ENCODE measurements around the gene ENAH.
"Not testable (repeated sequence)": the region's sequence is repeated elsewhere in the genome, so short reads cannot be mapped to it uniquely, and the experiment has no call there.

ENAH gene

DNA sequence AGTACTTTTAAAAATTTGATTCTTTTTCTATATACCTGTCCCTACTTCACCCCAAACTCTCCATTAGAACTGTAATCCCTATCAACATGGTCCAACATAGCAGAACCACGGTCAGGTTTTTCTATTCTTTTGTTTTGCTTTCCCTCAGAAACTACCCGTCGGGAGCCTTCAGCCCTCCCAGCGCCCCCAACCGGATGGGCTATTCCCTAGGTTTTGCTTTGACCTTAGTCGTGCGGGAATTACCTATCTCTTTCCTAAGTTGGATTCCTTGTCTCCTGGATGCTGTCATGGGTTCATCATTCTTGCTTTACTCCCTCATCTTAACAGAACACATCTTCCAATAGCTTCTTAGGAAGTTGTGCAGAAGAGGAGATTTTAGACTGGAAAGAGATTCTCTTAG is 127.5 kb downstream of the ENAH start:
- WGBS, 2 experiments (ENCODE audit: insufficient coverage in 2 of 2): 86 to 88% methylated on average over 4 to 7 of the region's 7 CpGs
- no peak overlapping the region for H3K27ac ChIP-seq (ENCODE audit: low read depth, low read length, severe bottlenecking)
- no peaks in the 10 kb centered on the region for H3K9me3 ChIP-seq (ENCODE audit: control insufficient read depth, low read length)
- no peak overlapping the region for H3K4me3 ChIP-seq (ENCODE audit: extremely low read depth, insufficient read depth, low read length, poor library complexity, severe bottlenecking)
- peaks cover 48% of the 10 kb centered on the region for H3K36me3 ChIP-seq (ENCODE audit: control insufficient read depth, insufficient read depth, low read length)
- no peaks in the 10 kb centered on the region for H3K4me1 ChIP-seq (ENCODE audit: control insufficient read depth, insufficient read depth, low read length, poor library complexity, severe bottlenecking)

DNA sequence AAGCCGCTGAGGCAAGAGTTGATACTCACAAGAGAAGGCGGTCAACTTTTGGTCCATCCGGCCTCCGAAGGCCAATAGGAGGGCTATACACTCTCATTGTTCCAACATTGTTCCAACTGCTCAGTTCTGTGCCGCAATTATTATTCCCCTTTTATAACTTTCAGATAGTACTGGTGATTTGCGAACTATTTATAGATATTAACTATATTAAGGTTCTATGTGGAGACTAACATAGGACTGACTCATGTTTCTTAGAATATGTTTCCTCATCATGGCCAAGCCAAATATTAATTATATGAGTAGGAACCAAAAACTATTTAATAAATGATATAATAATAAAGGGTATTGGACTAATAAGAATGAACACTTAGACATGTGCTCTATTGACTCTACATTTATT is 128.4 kb downstream of the ENAH start:
- Histone ChIP-seq H3K27ac (ENCODE audit: low read depth, low read length, severe bottlenecking) (no peak overlapping the region), H3K9me3 (ENCODE audit: control insufficient read depth, low read length) (no peaks in the 10 kb centered on the region), H3K36me3 (ENCODE audit: control insufficient read depth, insufficient read depth, low read length) (peaks cover 43% of the 10 kb centered on the region), H3K4me1 (ENCODE audit: control insufficient read depth, insufficient read depth, low read length, poor library complexity, severe bottlenecking) (no peaks in the 10 kb centered on the region), H3K4me3 (ENCODE audit: extremely low read depth, insufficient read depth, low read length, poor library complexity, severe bottlenecking) (no peak overlapping the region)
- WGBS, 2 experiments (ENCODE audit: insufficient coverage in 2 of 2): 97% methylated on average over 4 of the region's 6 CpGs; no CpG with 5 or more reads in 1 of the 2 experiments

DNA sequence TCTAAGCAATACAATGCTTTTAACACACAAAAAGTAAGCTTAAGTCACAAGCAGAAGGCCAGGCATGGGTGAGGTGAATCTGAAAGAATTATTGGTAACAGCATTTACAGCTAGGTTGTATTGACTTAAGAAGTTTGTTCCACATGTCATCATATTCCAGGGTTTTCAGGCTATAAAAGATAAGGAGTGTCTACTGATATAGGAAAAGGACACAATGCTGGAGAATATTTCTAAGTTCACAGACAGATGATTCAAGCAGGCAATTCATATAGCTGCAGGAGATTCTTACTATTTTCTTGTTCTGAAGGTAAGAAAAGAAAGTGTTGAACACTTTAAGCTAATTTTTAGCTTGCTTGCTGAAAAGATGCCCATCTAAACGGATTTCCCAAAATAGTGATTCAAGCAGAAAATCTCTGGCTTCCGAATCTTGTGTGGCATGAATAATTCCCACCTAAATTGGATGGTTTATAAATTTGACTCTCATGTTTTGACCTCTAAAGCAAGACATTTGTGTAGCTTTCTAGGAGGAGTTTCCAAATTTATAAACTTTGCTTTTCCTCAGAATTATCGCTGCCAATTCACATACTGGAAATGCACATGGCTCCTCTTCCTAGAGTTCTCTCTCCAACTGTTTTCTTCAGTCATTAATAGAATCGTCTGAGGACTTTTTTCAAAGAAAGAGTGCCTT is 129.5 kb downstream of the ENAH start:
- Histone ChIP-seq H3K27ac (ENCODE audit: low read depth, low read length, severe bottlenecking) (no peak overlapping the region), H3K36me3 (ENCODE audit: control insufficient read depth, insufficient read depth, low read length) (peaks cover 38% of the 10 kb centered on the region), H3K4me3 (ENCODE audit: extremely low read depth, insufficient read depth, low read length, poor library complexity, severe bottlenecking) (no peak overlapping the region), H3K9me3 (ENCODE audit: control insufficient read depth, low read length) (no peaks in the 10 kb centered on the region), H3K4me1 (ENCODE audit: control insufficient read depth, insufficient read depth, low read length, poor library complexity, severe bottlenecking) (no peaks in the 10 kb centered on the region)
- 93 to 94% methylated on average over 3 of the region's 4 CpGs for WGBS, 2 experiments (ENCODE audit: insufficient coverage in 2 of 2)

DNA sequence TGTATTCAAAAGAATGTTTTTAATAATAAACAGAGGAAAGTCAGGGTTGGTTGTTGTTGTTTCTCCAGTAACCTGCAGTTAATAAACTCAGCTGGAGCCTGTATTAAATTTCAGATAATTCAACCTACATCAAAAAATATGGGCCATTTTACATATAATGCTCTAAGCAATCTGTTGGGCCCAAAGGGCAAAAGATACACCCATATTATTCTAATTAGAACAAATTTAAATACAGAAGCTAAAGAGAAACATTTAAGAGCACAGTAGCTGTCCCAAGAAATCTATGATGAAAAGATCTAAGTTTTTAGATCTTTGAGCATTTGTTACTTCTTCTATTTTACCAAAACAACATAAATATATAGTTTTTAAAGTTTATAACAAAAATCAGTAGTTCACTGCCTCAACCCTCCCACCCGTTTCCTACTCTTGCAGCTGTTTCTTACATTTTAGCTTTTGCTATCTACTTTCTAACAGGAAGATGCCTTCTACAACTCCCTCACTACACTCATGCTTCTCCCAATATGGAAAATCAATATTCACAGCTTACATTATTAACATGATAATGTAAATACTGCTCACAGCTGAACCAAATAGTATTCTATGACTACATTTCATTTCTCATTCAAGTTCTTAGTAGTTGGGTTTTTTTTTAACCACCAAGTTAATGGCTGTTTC is 130.2 kb downstream of the ENAH start:
- Histone ChIP-seq H3K4me1 (ENCODE audit: control insufficient read depth, insufficient read depth, low read length, poor library complexity, severe bottlenecking) (no peaks in the 10 kb centered on the region), H3K27ac (ENCODE audit: low read depth, low read length, severe bottlenecking) (no peak overlapping the region), H3K9me3 (ENCODE audit: control insufficient read depth, low read length) (no peaks in the 10 kb centered on the region), H3K4me3 (ENCODE audit: extremely low read depth, insufficient read depth, low read length, poor library complexity, severe bottlenecking) (no peak overlapping the region), H3K36me3 (ENCODE audit: control insufficient read depth, insufficient read depth, low read length) (peaks cover 34% of the 10 kb centered on the region)
- 80% methylated on average over 1 of the region's 1 CpG; no CpG with 5 or more reads in 1 of the 2 experiments for WGBS, 2 experiments (ENCODE audit: insufficient coverage in 2 of 2)

DNA sequence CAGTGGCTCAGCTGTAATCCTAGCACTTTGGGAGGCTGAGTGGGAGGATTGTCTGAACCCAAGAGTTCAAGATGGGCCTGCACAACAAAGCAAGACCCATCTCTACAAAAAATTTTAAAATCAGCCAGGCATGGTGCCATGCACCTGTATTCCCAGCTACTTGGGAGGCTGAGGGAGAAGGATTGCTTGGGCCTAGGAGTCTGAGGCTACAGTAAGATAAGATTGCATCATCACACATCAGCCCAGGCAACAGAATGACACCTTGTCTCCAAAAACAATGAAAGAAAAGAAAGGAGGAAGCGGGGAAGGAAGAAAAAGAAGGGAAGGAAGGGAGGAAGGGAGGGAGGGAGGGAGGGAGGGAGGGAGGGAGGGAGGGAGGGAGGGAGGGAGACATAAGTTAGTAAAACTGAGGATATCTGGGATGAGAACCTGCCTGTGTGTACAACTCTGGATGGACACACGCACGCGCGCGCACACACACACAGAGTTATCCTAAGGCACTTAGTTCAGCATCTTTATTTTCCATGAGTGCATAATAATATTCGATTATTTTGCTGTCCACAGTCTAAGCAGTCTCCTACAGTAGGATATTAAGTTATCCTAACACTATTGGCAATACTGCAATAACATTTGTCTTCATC is 132.2 kb downstream of the ENAH start:
- 96 to 100% methylated on average over 1 to 5 of the region's 7 CpGs for WGBS, 2 experiments (ENCODE audit: insufficient coverage in 2 of 2)
- Histone ChIP-seq H3K9me3 (ENCODE audit: control insufficient read depth, low read length) (no peaks in the 10 kb centered on the region), H3K36me3 (ENCODE audit: control insufficient read depth, insufficient read depth, low read length) (peaks cover 36% of the 10 kb centered on the region), H3K4me3 (ENCODE audit: extremely low read depth, insufficient read depth, low read length, poor library complexity, severe bottlenecking) (no peak overlapping the region), H3K4me1 (ENCODE audit: control insufficient read depth, insufficient read depth, low read length, poor library complexity, severe bottlenecking) (no peaks in the 10 kb centered on the region), H3K27ac (ENCODE audit: low read depth, low read length, severe bottlenecking) (no peak overlapping the region)

DNA sequence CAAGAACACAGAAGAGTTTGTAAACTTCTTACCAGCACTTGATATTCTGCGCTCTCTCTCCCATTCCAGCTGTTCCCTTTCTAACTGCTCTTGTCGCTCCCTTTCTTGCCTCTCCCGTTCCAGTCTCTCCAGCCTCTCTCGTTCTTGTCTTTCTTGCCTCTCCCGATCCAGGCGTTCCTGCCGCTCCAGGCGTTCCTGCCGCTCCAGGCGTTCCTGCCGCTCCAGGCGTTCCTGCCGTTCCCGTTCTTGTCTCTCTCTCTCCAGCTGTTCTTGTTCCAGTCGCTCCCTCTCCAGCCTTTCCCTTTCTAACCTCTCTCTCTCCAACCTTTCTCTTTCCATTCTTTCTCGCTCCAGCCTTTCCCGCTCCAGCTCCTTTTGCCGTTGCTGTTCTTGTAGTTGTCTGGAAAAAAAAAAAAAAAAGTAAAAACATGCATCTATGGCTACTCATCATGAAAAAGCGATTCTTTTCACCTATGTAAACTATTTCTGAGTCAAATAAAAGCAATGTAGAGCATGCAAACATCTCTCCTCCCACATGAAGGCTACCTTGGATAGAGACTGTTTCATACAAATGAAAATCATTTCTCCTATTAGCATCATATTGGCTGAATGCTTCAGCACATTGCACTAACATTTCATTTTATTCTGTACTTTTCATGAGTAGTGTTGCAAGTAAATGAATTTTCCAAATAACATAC is 133.6 kb downstream of the ENAH start:
- Histone ChIP-seq H3K36me3 (ENCODE audit: control insufficient read depth, insufficient read depth, low read length) (peaks cover 32% of the 10 kb centered on the region), H3K4me3 (ENCODE audit: extremely low read depth, insufficient read depth, low read length, poor library complexity, severe bottlenecking) (no peak overlapping the region)
- WGBS, 2 experiments (ENCODE audit: insufficient coverage in 2 of 2): 69 to 76% methylated on average over 12 to 14 of the region's 19 CpGs

DNA sequence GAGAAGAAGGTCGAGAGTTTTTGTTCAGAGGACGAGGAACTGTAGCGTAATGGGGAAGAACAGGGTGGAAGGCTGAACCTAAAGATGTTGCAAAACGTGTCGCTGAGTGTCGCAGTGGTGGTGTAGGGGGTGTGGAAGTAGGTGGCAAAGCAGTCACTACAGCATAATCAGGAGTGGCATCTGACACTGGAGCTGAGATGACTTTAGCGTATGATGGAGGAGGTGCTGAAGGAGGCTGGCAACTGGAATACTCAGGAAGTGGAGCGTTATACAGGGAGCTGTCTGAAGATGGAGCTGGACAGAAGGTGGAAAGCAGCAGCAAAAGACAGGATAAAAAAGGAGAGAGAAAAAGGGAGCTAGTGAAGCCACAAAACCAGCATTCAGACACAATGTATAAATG is 135.2 kb downstream of the ENAH start:
- Histone ChIP-seq H3K4me1 (ENCODE audit: control insufficient read depth, insufficient read depth, low read length, poor library complexity, severe bottlenecking) (peaks cover 3% of the 10 kb centered on the region), H3K9me3 (ENCODE audit: control insufficient read depth, low read length) (no peaks in the 10 kb centered on the region), H3K36me3 (ENCODE audit: control insufficient read depth, insufficient read depth, low read length) (peaks cover 40% of the 10 kb centered on the region), H3K4me3 (ENCODE audit: extremely low read depth, insufficient read depth, low read length, poor library complexity, severe bottlenecking) (no peak overlapping the region), H3K27ac (ENCODE audit: low read depth, low read length, severe bottlenecking) (no peak overlapping the region)
- 93% methylated on average over 8 of the region's 8 CpGs for WGBS, 2 experiments (ENCODE audit: insufficient coverage in 2 of 2)

More for the DNA sequence above, 133.6 kb downstream of the ENAH start:
- Histone ChIP-seq H3K9me3 (ENCODE audit: control insufficient read depth, low read length) (no peaks in the 10 kb centered on the region), H3K4me1 (ENCODE audit: control insufficient read depth, insufficient read depth, low read length, poor library complexity, severe bottlenecking) (peaks cover 3% of the 10 kb centered on the region), H3K27ac (ENCODE audit: low read depth, low read length, severe bottlenecking) (peak overlapping the region; percentile 3)

DNA sequence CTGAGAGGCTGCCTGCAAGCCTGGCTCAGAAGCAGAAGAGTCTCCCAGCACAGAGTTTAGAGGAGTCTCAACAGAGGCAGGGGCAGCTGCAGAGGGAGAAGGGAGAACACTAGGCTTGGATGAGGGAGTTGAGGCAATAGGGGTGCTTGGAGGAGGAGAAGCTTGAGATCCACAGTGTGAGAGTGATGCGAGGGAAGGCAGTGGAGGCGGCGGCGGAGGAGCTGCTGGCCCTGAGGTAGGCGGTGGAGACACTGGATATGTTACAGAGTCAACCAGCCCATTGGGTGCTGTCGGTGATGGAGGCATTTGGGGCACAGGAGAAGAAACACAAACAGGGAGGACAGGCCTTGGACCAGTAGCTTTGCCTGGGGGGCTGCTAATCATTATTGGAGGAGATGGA is 135.7 kb downstream of the ENAH start:
- Histone ChIP-seq H3K4me1 (ENCODE audit: control insufficient read depth, insufficient read depth, low read length, poor library complexity, severe bottlenecking) (peaks cover 3% of the 10 kb centered on the region), H3K9me3 (ENCODE audit: control insufficient read depth, low read length) (no peaks in the 10 kb centered on the region), H3K4me3 (ENCODE audit: extremely low read depth, insufficient read depth, low read length, poor library complexity, severe bottlenecking) (no peak overlapping the region), H3K36me3 (ENCODE audit: control insufficient read depth, insufficient read depth, low read length) (peaks cover 45% of the 10 kb centered on the region), H3K27ac (ENCODE audit: low read depth, low read length, severe bottlenecking) (no peak overlapping the region)
- WGBS, 2 experiments (ENCODE audit: insufficient coverage in 2 of 2): 93 to 100% methylated on average over 3 to 5 of the region's 6 CpGs

DNA sequence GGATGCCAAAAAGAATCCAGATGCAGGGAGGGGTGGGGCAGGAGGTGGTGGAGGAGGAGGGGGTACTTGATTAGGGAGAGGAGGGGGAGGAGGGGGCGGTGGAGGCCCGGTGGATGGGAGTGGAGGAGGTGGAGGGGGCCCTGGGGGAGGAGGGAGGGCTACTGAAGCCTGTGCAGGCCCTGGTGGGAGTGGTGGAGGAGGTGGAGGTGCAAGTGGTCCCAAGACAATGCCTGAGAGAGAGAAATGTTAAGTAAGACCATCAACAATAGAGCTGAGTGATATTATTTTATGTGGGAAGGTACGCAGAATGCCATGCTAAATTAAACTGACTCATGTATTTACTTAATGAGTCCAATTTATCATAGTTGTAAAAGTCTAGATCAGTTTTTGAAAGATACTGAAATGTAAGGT is 138.2 kb downstream of the ENAH start:
- H3K27ac ChIP-seq (ENCODE audit: low read depth, low read length, severe bottlenecking): no peak overlapping the region
- H3K4me3 ChIP-seq (ENCODE audit: extremely low read depth, insufficient read depth, low read length, poor library complexity, severe bottlenecking): no peak overlapping the region
- H3K9me3 ChIP-seq (ENCODE audit: control insufficient read depth, low read length): no peaks in the 10 kb centered on the region
- WGBS, 2 experiments (ENCODE audit: insufficient coverage in 2 of 2): 0 to 17% methylated on average over 1 of the region's 3 CpGs
- peaks cover 14% of the 10 kb centered on the region for H3K4me1 ChIP-seq (ENCODE audit: control insufficient read depth, insufficient read depth, low read length, poor library complexity, severe bottlenecking)
- H3K36me3 ChIP-seq (ENCODE audit: control insufficient read depth, insufficient read depth, low read length): peaks cover 58% of the 10 kb centered on the region

DNA sequence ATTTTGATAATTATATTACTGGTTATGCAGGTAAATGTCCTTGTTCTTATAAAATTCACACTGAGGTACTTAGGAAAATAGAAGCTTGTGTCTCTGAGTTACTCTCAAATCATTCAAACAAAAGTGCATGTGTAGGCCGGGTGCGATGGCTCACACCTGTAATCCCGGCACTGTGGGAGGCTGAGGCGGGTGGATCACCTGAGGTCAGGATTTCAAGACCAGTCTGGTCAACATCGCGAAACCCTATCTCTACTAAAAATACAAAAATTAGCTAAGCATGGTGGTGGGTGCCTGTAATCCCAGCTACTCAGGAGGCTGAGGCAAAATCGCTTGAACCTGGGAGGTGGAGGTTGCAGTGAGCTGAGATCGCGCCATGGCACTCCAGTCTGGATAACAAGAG is 139.3 kb downstream of the ENAH start:
- not testable (repeated sequence) for H3K9me3 ChIP-seq (ENCODE audit: control insufficient read depth, low read length); H3K4me3 ChIP-seq (ENCODE audit: extremely low read depth, insufficient read depth, low read length, poor library complexity, severe bottlenecking); H3K27ac ChIP-seq (ENCODE audit: low read depth, low read length, severe bottlenecking)
- H3K36me3 ChIP-seq (ENCODE audit: control insufficient read depth, insufficient read depth, low read length): peaks cover 55% of the 10 kb centered on the region
- H3K4me1 ChIP-seq (ENCODE audit: control insufficient read depth, insufficient read depth, low read length, poor library complexity, severe bottlenecking): peaks cover 25% of the 10 kb centered on the region
- 96 to 100% methylated on average over 5 to 6 of the region's 9 CpGs for WGBS, 2 experiments (ENCODE audit: insufficient coverage in 2 of 2)

All from mesodermal cell (in vitro differentiated cells).